ENCODE measurements around the gene MAP1S. TPM values are rescaled to one million over a fixed set of nuclear protein-coding genes. Genes with fewer than 3 reads are reported as not detected.

The MAP1S gene
- total RNA-seq, 4 donors from 2014 or later = 23.9 to 71.8 (median 48.7) TPM

- peaks cover 0 to 19% (median 6%) of the 10 kb centered on the region in 4 donors for H3K4me1 ChIP-seq
- no peaks in the 10 kb centered on the region for H3K27me3 ChIP-seq
- no peak for DNase-seq
- H3K4me3 ChIP-seq = no peak overlapping the region
- H3K9me3 ChIP-seq = no peaks in the 10 kb centered on the region
- no peaks in the 10 kb centered on the region for H3K36me3 ChIP-seq
- no peak overlapping the region for H3K27ac ChIP-seq
- TF ChIP-seq CTCF (IDR thresholded peaks at IDR 0.05) = no peak
- no peak for TF ChIP-seq POLR2A (IDR thresholded peaks at IDR 0.05)
Observed at GRCh38 chr19:17758515-17758914, 39.2 kb downstream of the MAP1S start.

- no peak overlapping the region for H3K4me3 ChIP-seq
- peaks cover 0 to 6% (median 3%) of the 10 kb centered on the region in 4 donors for H3K4me1 ChIP-seq
- no peaks in the 10 kb centered on the region for H3K27me3 ChIP-seq
- H3K9me3 ChIP-seq = no peaks in the 10 kb centered on the region
- H3K36me3 ChIP-seq = no peaks in the 10 kb centered on the region
- no peak for DNase-seq
- TF ChIP-seq CTCF (IDR thresholded peaks at IDR 0.05) (no peak), POLR2A (IDR thresholded peaks at IDR 0.05) (no peak)
- no peak overlapping the region for H3K27ac ChIP-seq
Observed at GRCh38 chr19:17761148-17761547, 41.9 kb downstream of the MAP1S start.

GRCh38 chr19:17762505-17763229 lies 43.4 kb downstream of the MAP1S start:
- no peaks in the 10 kb centered on the region for H3K9me3 ChIP-seq
- H3K36me3 ChIP-seq = no peaks in the 10 kb centered on the region
- H3K27ac ChIP-seq = no peak overlapping the region
- no peak for TF ChIP-seq CTCF (IDR thresholded peaks at IDR 0.05)
- DNase-seq = peak in 1 of 3 donors; percentile 68
- H3K27me3 ChIP-seq = no peaks in the 10 kb centered on the region
- H3K4me3 ChIP-seq = no peak overlapping the region
- H3K4me1 ChIP-seq = peaks cover 0 to 15% (median 2%) of the 10 kb centered on the region in 4 donors

GRCh38 chr19:17764348-17764747 lies 45.1 kb downstream of the MAP1S start:
- H3K36me3 ChIP-seq = no peaks in the 10 kb centered on the region
- H3K27me3 ChIP-seq = no peaks in the 10 kb centered on the region
- no peak overlapping the region for H3K4me3 ChIP-seq
- DNase-seq = no peak
- TF ChIP-seq POLR2A (IDR thresholded peaks at IDR 0.05) (no peak), CTCF (IDR thresholded peaks at IDR 0.05) (no peak)
- H3K9me3 ChIP-seq = no peaks in the 10 kb centered on the region
- peaks cover 0 to 15% (median 2%) of the 10 kb centered on the region in 4 donors for H3K4me1 ChIP-seq
- peak overlapping the region in 1 of 4 donors; percentile 81 for H3K27ac ChIP-seq

GRCh38 chr19:17765069-17765618 lies 45.9 kb downstream of the MAP1S start:
- peak overlapping the region; percentile 32 to 87 (median 62) for H3K27ac ChIP-seq
- DNase-seq = peak; percentile 44 to 89 (median 82)
- H3K27me3 ChIP-seq = no peaks in the 10 kb centered on the region
- peaks cover 0 to 15% (median 2%) of the 10 kb centered on the region in 4 donors for H3K4me1 ChIP-seq
- TF ChIP-seq POLR2A (IDR thresholded peaks at IDR 0.05) (no peak), CTCF (IDR thresholded peaks at IDR 0.05) (no peak)
- no peak overlapping the region for H3K4me3 ChIP-seq
- no peaks in the 10 kb centered on the region for H3K36me3 ChIP-seq
- H3K9me3 ChIP-seq = no peaks in the 10 kb centered on the region

Data from Peyer's patch (tissue), 4 donors.